HEK293 (cell line): ENCODE results near the gene GNB4.

Experiments used
- CTCF ChIA-PET: fragments of 350-600 bp; formaldehyde crosslinking; extraction: SDS; loops from one replicate; lab custom pipeline; 2021; ENCODE audit warnings: antibody characterized with exemption; lab: Yijun Ruan, JAX
- POLR2A ChIA-PET: fragments of 300-600 bp; formaldehyde crosslinking; extraction: SDS; loops from one replicate; lab custom pipeline; 2020; ENCODE audit warnings: antibody characterized with exemption, inconsistent platforms; lab: Yijun Ruan, JAX
- H3K27ac ChIP-seq: fragments of 200-500 bp; sonication (Bioruptor generic); 2 replicates; pipeline ENCODE4 v1.5.1; 2014; ENCODE audit warnings: low read depth, low read length, control low read depth, inconsistent platforms; ENCODE audit errors: extremely low read depth
- H3K36me3 ChIP-seq, 2 experiments: fragments of 200-500 bp in 1 of 2; sonication (Bioruptor generic) in 1 of 2; 1 replicate in 1 of 2; 2 replicates in 1 of 2; pipeline ENCODE4 v1.5.1; 2014 to 2017; ENCODE audit warnings: inconsistent platforms in 2 of 2, low read length in 2 of 2; ENCODE audit not compliant: control insufficient read depth in 2 of 2, insufficient read depth in 1 of 2
- H3K4me1 ChIP-seq: fragments of 200-500 bp; sonication (Bioruptor generic); 2 replicates; pipeline ENCODE4 v1.5.1; 2014; ENCODE audit warnings: mild to moderate bottlenecking, low read length, inconsistent platforms; ENCODE audit not compliant: control insufficient read depth, insufficient read depth
- H3K4me3 ChIP-seq: 2 replicates; pipeline ENCODE4 v1.5.1; 2011; ENCODE audit warnings: low read depth, mild to moderate bottlenecking, control low read depth, low read length, moderate library complexity
- H3K9me3 ChIP-seq: fragments of 200-500 bp; sonication (Bioruptor generic); 2 replicates; pipeline ENCODE4 v1.5.1; 2014; ENCODE audit warnings: low read depth, low read length, inconsistent platforms; ENCODE audit not compliant: control insufficient read depth, insufficient read depth
- OVOL3 ChIP-seq: fragments of 450-650 bp; formaldehyde crosslinking; IDR thresholded peaks from 2 replicates; pipeline ENCODE4 v1.5.1; 2016; ENCODE audit warnings: missing biosample characterization, missing genetic modification characterization
- REPIN1 ChIP-seq: fragments of 450-650 bp; formaldehyde crosslinking; IDR thresholded peaks from 2 replicates; pipeline ENCODE4 v1.5.1; 2017; ENCODE audit warnings: missing biosample characterization, missing genetic modification characterization, low read depth
- SCRT2 ChIP-seq: fragments of 450-650 bp; formaldehyde crosslinking; IDR thresholded peaks from 2 replicates; pipeline ENCODE4 v1.5.1; 2016; ENCODE audit warnings: missing biosample characterization, missing genetic modification characterization
- YY1 ChIP-seq: fragments of 450-650 bp; formaldehyde crosslinking; IDR thresholded peaks from 2 replicates; pipeline ENCODE4 v1.5.1; 2018; ENCODE audit warnings: missing biosample characterization, missing genetic modification characterization
- ZNF155 ChIP-seq: fragments of 450-650 bp; formaldehyde crosslinking; IDR thresholded peaks from 2 replicates; pipeline ENCODE4 v1.5.1; 2016; ENCODE audit warnings: missing biosample characterization, missing genetic modification characterization
- ZNF16 ChIP-seq: fragments of 450-650 bp; formaldehyde crosslinking; IDR thresholded peaks from 2 replicates; pipeline ENCODE4 v1.5.1; 2016; ENCODE audit warnings: low read depth, missing biosample characterization, missing genetic modification characterization
- ZNF174 ChIP-seq: fragments of 450-650 bp; formaldehyde crosslinking; IDR thresholded peaks from 2 replicates; pipeline ENCODE4 v1.5.0; 2017; ENCODE audit warnings: missing biosample characterization, mild to moderate bottlenecking, missing genetic modification characterization
- ZNF214 ChIP-seq: fragments of 450-650 bp; formaldehyde crosslinking; IDR thresholded peaks from 2 replicates; pipeline ENCODE4 v1.5.1; 2017; ENCODE audit warnings: missing biosample characterization, mild to moderate bottlenecking, missing genetic modification characterization, borderline replicate concordance
- ZNF239 ChIP-seq: fragments of 450-650 bp; formaldehyde crosslinking; IDR thresholded peaks from 2 replicates; pipeline ENCODE4 v1.5.1; 2016; ENCODE audit warnings: missing biosample characterization, missing genetic modification characterization
- ZNF292 ChIP-seq: fragments of 450-650 bp; formaldehyde crosslinking; IDR thresholded peaks from 2 replicates; pipeline ENCODE4 v1.5.1; 2016; ENCODE audit warnings: low read depth, missing biosample characterization, missing genetic modification characterization, borderline replicate concordance
- ZNF324 ChIP-seq: fragments of 450-650 bp; formaldehyde crosslinking; IDR thresholded peaks from 2 replicates; pipeline ENCODE4 v1.5.1; 2016; ENCODE audit warnings: missing biosample characterization, missing genetic modification characterization
- ZNF404 ChIP-seq: fragments of 450-650 bp; formaldehyde crosslinking; IDR thresholded peaks from 2 replicates; pipeline ENCODE4 v1.5.1; 2017; ENCODE audit warnings: missing biosample characterization, missing genetic modification characterization
- ZNF548 ChIP-seq: fragments of 450-650 bp; formaldehyde crosslinking; IDR thresholded peaks from 2 replicates; pipeline ENCODE4 v1.5.1; 2016; ENCODE audit warnings: missing biosample characterization, missing genetic modification characterization
- ZNF777 ChIP-seq: fragments of 450-650 bp; formaldehyde crosslinking; IDR thresholded peaks from 2 replicates; pipeline ENCODE4 v1.5.1; 2017; ENCODE audit warnings: missing biosample characterization, missing genetic modification characterization, borderline replicate concordance
- ZNF792 ChIP-seq: fragments of 450-650 bp; formaldehyde crosslinking; IDR thresholded peaks from 2 replicates; pipeline ENCODE4 v1.5.1; 2016; ENCODE audit warnings: missing biosample characterization, missing genetic modification characterization
- ZSCAN16 ChIP-seq: fragments of 450-650 bp; formaldehyde crosslinking; IDR thresholded peaks from 2 replicates; pipeline ENCODE4 v1.5.1; 2016; ENCODE audit warnings: missing biosample characterization, missing genetic modification characterization
- TF ChIP-seq, protein P1 (sequence below): fragments of 450-650 bp; formaldehyde crosslinking; IDR thresholded peaks from 2 replicates; pipeline ENCODE4 v1.5.1; 2016; ENCODE audit warnings: missing biosample characterization, missing genetic modification characterization, borderline replicate concordance
- TF ChIP-seq, protein P2 (sequence below): sonication (generic); formaldehyde crosslinking; IDR thresholded peaks from 2 replicates; pipeline ENCODE4 v1.8.1; 2022; ENCODE audit warnings: mild to moderate bottlenecking, moderate library complexity, missing genetic modification reagents
- TF ChIP-seq, protein P3 (sequence below): fragments of 450-650 bp; formaldehyde crosslinking; IDR thresholded peaks from 2 replicates; pipeline ENCODE4 v1.5.1; 2016; ENCODE audit warnings: missing biosample characterization, missing genetic modification characterization
- TF ChIP-seq, protein P4 (sequence below): fragments of 450-650 bp; formaldehyde crosslinking; IDR thresholded peaks from 2 replicates; pipeline ENCODE4 v1.5.1; 2016; ENCODE audit warnings: missing biosample characterization, missing genetic modification characterization
- TF ChIP-seq, protein P5 (sequence below): fragments of 450-650 bp; formaldehyde crosslinking; IDR thresholded peaks from 2 replicates; pipeline ENCODE4 v1.5.1; 2016; ENCODE audit warnings: missing biosample characterization, missing genetic modification characterization, borderline replicate concordance
- TF ChIP-seq, protein P6 (sequence below): fragments of 450-650 bp; formaldehyde crosslinking; conservative IDR thresholded peaks from 2 replicates; pipeline ENCODE4 v1.5.1; 2016; ENCODE audit warnings: low read depth, missing biosample characterization, missing genetic modification characterization

GNB4 gene

DNA sequence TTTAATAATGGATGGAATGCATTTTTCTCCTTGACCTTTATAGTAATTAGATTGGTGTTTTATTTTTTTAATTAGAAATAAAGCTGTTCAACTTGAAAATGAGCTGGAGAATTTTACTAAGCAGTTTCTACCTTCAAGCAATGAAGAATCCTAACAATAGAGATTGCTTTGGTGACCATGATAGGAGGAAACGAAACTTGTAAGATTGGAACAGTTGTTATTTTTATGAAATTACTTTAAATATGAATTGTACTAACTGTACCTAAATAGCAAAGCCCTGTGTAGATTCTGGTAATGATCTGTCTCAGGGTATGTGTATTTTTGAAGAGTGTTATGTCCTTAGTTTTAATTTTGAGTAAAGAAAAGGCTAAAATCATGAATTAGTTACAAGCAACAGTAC lies 59.4 kb downstream of the GNB4 start:
- H3K27ac ChIP-seq, result no peak overlapping the region
- CTCF ChIA-PET, result no interaction called here

DNA sequence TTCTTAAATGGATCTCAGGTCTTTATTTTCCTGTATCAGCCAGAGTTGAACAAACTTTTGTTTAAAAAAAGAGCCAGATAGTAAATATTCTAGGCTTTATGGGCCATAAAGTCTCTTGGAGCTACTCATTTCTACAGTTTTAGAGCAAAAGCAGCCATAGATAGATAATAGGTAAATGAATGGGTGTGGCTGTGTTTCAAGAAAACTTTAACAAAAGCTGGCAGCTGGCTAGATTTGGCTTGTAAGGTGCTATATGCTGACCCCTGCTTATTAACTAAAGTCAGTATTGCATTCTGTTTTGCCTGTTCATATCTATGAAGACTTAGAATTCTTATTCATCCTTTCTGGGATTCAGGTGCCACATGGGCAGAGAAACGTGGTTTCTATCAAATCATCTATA lies 74.8 kb downstream of the GNB4 start:
- peaks cover 7 to 57% of the 10 kb centered on the region in 2 experiments for H3K36me3 ChIP-seq
- no peaks in the 10 kb centered on the region for H3K9me3 ChIP-seq
- no peak overlapping the region for H3K27ac ChIP-seq
- TF ChIP-seq ZNF16 (tag by site-specific recombination) (no peak), SCRT2 (tag by site-specific recombination) (no peak), ZNF214 (tag by site-specific recombination) (no peak), REPIN1 (tag by site-specific recombination) (no peak), ZNF155 (tag by site-specific recombination) (no peak), ZNF324 (no peak), OVOL3 (tag by site-specific recombination) (no peak), YY1 (tag by site-specific recombination) (no peak)
- TF ChIP-seq, protein P1, sequence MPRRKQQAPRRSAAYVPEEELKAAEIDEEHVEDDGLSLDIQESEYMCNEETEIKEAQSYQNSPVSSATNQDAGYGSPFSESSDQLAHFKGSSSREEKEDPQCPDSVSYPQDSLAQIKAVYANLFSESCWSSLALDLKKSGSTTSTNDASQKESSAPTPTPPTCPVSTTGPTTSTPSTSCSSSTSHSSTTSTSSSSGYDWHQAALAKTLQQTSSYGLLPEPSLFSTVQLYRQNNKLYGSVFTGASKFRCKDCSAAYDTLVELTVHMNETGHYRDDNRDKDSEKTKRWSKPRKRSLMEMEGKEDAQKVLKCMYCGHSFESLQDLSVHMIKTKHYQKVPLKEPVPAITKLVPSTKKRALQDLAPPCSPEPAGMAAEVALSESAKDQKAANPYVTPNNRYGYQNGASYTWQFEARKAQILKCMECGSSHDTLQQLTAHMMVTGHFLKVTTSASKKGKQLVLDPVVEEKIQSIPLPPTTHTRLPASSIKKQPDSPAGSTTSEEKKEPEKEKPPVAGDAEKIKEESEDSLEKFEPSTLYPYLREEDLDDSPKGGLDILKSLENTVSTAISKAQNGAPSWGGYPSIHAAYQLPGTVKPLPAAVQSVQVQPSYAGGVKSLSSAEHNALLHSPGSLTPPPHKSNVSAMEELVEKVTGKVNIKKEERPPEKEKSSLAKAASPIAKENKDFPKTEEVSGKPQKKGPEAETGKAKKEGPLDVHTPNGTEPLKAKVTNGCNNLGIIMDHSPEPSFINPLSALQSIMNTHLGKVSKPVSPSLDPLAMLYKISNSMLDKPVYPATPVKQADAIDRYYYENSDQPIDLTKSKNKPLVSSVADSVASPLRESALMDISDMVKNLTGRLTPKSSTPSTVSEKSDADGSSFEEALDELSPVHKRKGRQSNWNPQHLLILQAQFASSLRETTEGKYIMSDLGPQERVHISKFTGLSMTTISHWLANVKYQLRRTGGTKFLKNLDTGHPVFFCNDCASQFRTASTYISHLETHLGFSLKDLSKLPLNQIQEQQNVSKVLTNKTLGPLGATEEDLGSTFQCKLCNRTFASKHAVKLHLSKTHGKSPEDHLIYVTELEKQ (tag by site-specific recombination), result no peak
- TF ChIP-seq, protein P2, sequence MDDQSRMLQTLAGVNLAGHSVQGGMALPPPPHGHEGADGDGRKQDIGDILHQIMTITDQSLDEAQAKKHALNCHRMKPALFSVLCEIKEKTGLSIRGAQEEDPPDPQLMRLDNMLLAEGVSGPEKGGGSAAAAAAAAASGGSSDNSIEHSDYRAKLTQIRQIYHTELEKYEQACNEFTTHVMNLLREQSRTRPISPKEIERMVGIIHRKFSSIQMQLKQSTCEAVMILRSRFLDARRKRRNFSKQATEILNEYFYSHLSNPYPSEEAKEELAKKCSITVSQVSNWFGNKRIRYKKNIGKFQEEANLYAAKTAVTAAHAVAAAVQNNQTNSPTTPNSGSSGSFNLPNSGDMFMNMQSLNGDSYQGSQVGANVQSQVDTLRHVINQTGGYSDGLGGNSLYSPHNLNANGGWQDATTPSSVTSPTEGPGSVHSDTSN, result no peak
- TF ChIP-seq, protein P3, sequence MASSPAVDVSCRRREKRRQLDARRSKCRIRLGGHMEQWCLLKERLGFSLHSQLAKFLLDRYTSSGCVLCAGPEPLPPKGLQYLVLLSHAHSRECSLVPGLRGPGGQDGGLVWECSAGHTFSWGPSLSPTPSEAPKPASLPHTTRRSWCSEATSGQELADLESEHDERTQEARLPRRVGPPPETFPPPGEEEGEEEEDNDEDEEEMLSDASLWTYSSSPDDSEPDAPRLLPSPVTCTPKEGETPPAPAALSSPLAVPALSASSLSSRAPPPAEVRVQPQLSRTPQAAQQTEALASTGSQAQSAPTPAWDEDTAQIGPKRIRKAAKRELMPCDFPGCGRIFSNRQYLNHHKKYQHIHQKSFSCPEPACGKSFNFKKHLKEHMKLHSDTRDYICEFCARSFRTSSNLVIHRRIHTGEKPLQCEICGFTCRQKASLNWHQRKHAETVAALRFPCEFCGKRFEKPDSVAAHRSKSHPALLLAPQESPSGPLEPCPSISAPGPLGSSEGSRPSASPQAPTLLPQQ (tag by site-specific recombination), result no peak
- TF ChIP-seq, protein P4, sequence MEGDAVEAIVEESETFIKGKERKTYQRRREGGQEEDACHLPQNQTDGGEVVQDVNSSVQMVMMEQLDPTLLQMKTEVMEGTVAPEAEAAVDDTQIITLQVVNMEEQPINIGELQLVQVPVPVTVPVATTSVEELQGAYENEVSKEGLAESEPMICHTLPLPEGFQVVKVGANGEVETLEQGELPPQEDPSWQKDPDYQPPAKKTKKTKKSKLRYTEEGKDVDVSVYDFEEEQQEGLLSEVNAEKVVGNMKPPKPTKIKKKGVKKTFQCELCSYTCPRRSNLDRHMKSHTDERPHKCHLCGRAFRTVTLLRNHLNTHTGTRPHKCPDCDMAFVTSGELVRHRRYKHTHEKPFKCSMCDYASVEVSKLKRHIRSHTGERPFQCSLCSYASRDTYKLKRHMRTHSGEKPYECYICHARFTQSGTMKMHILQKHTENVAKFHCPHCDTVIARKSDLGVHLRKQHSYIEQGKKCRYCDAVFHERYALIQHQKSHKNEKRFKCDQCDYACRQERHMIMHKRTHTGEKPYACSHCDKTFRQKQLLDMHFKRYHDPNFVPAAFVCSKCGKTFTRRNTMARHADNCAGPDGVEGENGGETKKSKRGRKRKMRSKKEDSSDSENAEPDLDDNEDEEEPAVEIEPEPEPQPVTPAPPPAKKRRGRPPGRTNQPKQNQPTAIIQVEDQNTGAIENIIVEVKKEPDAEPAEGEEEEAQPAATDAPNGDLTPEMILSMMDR, result no peak
- TF ChIP-seq, all 188 proteins: peak for 0
- CTCF ChIA-PET, result no interaction called here
- H3K4me3 ChIP-seq, result no peak overlapping the region
- POLR2A ChIA-PET, result no interaction called here
- no peaks in the 10 kb centered on the region for H3K4me1 ChIP-seq

More for the DNA sequence above, 59.4 kb downstream of the GNB4 start:
- no peak overlapping the region for H3K4me3 ChIP-seq
- H3K36me3 ChIP-seq, result peaks cover 4 to 54% of the 10 kb centered on the region in 2 experiments; a peak in 2 of 3 replicates
- H3K9me3 ChIP-seq, result no peaks in the 10 kb centered on the region
- no peaks in the 10 kb centered on the region for H3K4me1 ChIP-seq
- POLR2A ChIA-PET, result no interaction called here
- TF ChIP-seq, protein P5, sequence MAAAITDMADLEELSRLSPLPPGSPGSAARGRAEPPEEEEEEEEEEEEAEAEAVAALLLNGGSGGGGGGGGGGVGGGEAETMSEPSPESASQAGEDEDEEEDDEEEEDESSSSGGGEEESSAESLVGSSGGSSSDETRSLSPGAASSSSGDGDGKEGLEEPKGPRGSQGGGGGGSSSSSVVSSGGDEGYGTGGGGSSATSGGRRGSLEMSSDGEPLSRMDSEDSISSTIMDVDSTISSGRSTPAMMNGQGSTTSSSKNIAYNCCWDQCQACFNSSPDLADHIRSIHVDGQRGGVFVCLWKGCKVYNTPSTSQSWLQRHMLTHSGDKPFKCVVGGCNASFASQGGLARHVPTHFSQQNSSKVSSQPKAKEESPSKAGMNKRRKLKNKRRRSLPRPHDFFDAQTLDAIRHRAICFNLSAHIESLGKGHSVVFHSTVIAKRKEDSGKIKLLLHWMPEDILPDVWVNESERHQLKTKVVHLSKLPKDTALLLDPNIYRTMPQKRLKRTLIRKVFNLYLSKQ (tag by site-specific recombination), result no peak
- TF ChIP-seq ZNF239 (tag by site-specific recombination), result no peak
- TF ChIP-seq ZNF404, result no peak
- TF ChIP-seq ZNF548 (tag by site-specific recombination), result no peak
- TF ChIP-seq ZNF174 (tag by site-specific recombination), result no peak
- TF ChIP-seq ZNF214 (tag by site-specific recombination), result no peak
- TF ChIP-seq, protein P6, sequence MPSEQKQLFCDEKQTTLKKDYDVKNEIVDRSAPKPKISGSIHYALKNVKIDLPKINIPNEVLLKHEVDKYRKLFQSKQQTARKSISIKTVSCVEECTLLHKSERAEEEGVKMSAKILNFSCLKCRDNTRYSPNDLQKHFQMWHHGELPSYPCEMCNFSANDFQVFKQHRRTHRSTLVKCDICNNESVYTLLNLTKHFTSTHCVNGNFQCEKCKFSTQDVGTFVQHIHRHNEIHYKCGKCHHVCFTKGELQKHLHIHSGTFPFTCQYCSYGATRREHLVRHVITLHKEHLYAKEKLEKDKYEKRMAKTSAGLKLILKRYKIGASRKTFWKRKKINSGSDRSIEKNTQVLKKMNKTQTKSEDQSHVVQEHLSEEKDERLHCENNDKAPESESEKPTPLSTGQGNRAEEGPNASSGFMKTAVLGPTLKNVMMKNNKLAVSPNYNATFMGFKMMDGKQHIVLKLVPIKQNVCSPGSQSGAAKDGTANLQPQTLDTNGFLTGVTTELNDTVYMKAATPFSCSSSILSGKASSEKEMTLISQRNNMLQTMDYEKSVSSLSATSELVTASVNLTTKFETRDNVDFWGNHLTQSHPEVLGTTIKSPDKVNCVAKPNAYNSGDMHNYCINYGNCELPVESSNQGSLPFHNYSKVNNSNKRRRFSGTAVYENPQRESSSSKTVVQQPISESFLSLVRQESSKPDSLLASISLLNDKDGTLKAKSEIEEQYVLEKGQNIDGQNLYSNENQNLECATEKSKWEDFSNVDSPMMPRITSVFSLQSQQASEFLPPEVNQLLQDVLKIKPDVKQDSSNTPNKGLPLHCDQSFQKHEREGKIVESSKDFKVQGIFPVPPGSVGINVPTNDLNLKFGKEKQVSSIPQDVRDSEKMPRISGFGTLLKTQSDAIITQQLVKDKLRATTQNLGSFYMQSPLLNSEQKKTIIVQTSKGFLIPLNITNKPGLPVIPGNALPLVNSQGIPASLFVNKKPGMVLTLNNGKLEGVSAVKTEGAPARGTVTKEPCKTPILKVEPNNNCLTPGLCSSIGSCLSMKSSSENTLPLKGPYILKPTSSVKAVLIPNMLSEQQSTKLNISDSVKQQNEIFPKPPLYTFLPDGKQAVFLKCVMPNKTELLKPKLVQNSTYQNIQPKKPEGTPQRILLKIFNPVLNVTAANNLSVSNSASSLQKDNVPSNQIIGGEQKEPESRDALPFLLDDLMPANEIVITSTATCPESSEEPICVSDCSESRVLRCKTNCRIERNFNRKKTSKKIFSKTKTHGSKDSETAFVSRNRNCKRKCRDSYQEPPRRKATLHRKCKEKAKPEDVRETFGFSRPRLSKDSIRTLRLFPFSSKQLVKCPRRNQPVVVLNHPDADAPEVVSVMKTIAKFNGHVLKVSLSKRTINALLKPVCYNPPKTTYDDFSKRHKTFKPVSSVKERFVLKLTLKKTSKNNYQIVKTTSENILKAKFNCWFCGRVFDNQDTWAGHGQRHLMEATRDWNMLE, result no peak
- no peak for TF ChIP-seq ZSCAN16
- no peak for TF ChIP-seq ZNF777 (tag by site-specific recombination)
- no peak for TF ChIP-seq ZNF792 (tag by site-specific recombination)
- no peak for TF ChIP-seq ZNF292 (tag by site-specific recombination)
